Germinal center (tissue), 1 donor: ENCODE data around the gene LRRN3.

Experiments
- DNase-seq: peaks from one replicate; pipeline ENCODE4 v3.0.0; 2012; ENCODE audit warnings: mixed read lengths, low spot score

LRRN3 gene

GRCh38 chr7:111080495-111081105 is 10.3 kb upstream of the LRRN3 start:
- DNase-seq = no peak

- DNase-seq = no peak
Measured at GRCh38 chr7:111081546-111082267, 9.2 kb upstream of the LRRN3 start.

- DNase-seq = no peak
Measured at GRCh38 chr7:111082351-111082750, 8.6 kb upstream of the LRRN3 start.

- DNase-seq = peak; percentile 47
Measured at GRCh38 chr7:111083413-111083812, 7.5 kb upstream of the LRRN3 start.

GRCh38 chr7:111085356-111085755 is 5.6 kb upstream of the LRRN3 start:
- no peak for DNase-seq

GRCh38 chr7:111086532-111086931 is 4.4 kb upstream of the LRRN3 start:
- no peak for DNase-seq

GRCh38 chr7:111088328-111088727 is 2.6 kb upstream of the LRRN3 start:
- DNase-seq = no peak

GRCh38 chr7:111089822-111090426 is 1.0 kb upstream of the LRRN3 start:
- peak; percentile 31 for DNase-seq

- DNase-seq = no peak
Measured at GRCh38 chr7:111091593-111092358, 849 bp downstream of the LRRN3 start.

GRCh38 chr7:111092406-111093236 is 1.7 kb downstream of the LRRN3 start:
- DNase-seq = no peak

GRCh38 chr7:111093496-111093895 is 2.6 kb downstream of the LRRN3 start:
- no peak for DNase-seq

GRCh38 chr7:111094419-111094818 is 3.5 kb downstream of the LRRN3 start:
- DNase-seq = no peak

GRCh38 chr7:111096997-111097396 is 6.1 kb downstream of the LRRN3 start:
- DNase-seq = no peak

- no peak for DNase-seq
Measured at GRCh38 chr7:111098011-111098925, 7.3 kb downstream of the LRRN3 start.

- DNase-seq = no peak
Measured at GRCh38 chr7:111098926-111099250, 8.0 kb downstream of the LRRN3 start.

GRCh38 chr7:111101856-111102646 is 11.1 kb downstream of the LRRN3 start:
- no peak for DNase-seq

- no peak for DNase-seq
Measured at GRCh38 chr7:111103136-111103535, 12.2 kb downstream of the LRRN3 start.

GRCh38 chr7:111103678-111104274 is 12.8 kb downstream of the LRRN3 start:
- DNase-seq = no peak

- DNase-seq = no peak
Measured at GRCh38 chr7:111104710-111105109, 13.8 kb downstream of the LRRN3 start.

GRCh38 chr7:111105269-111105668 is 14.3 kb downstream of the LRRN3 start:
- no peak for DNase-seq
